AG10803 (cell line): ENCODE results near the gene SLC7A14.

Experiments used
- DNase-seq: peaks from one replicate; pipeline ENCODE4 v3.0.0; 2010; ENCODE audit warnings: low read depth
- H3K4me3 ChIP-seq: 2 replicates; pipeline ENCODE4 v1.5.1; 2011; ENCODE audit warnings: mild to moderate bottlenecking, low read length, control low read depth
- CTCF ChIP-seq: conservative IDR thresholded peaks from 2 replicates; pipeline ENCODE4 v1.5.1; 2011; ENCODE audit warnings: mild to moderate bottlenecking, low read length, control low read depth, inconsistent platforms

The SLC7A14 gene

GRCh38 chr3:170465955-170466354, 119.9 kb downstream of the SLC7A14 start:
- no peak overlapping the region for H3K4me3 ChIP-seq
- DNase-seq, result no peak
- no peak for TF ChIP-seq CTCF

GRCh38 chr3:170463011-170463410, 122.9 kb downstream of the SLC7A14 start:
- no peak overlapping the region for H3K4me3 ChIP-seq
- TF ChIP-seq CTCF, result no peak
- DNase-seq, result no peak

GRCh38 chr3:170458285-170458684, 127.6 kb downstream of the SLC7A14 start:
- DNase-seq, result no peak
- H3K4me3 ChIP-seq, result no peak overlapping the region
- TF ChIP-seq CTCF, result no peak

- no peak for TF ChIP-seq CTCF
- H3K4me3 ChIP-seq, result no peak overlapping the region
- no peak for DNase-seq
These were observed 131.4 kb downstream of the SLC7A14 start for GRCh38 chr3:170454509-170454908.

- no peak for TF ChIP-seq CTCF
- DNase-seq, result no peak
- H3K4me3 ChIP-seq, result no peak overlapping the region
These were observed 135.8 kb downstream of the SLC7A14 start for GRCh38 chr3:170450039-170450438.

- peak; percentile 41 for DNase-seq
- TF ChIP-seq CTCF, result no peak
- peak overlapping the region; percentile 37; the same call in 1 of the 2 replicates for H3K4me3 ChIP-seq
These were observed 137.3 kb downstream of the SLC7A14 start for GRCh38 chr3:170448584-170448983.

GRCh38 chr3:170443457-170443856, 142.4 kb downstream of the SLC7A14 start:
- no peak for TF ChIP-seq CTCF
- DNase-seq, result no peak

More at GRCh38 chr3:170443457-170443856, 142.4 kb downstream of the SLC7A14 start:
- no peak overlapping the region for H3K4me3 ChIP-seq
